ENCODE measurements around the gene TIMP2. TPM values are rescaled to one million over a fixed set of nuclear protein-coding genes. Genes with fewer than 3 reads are reported as not detected.

The TIMP2 gene
- total and polyA plus RNA-seq, 2 donors (not counting 3 experiments of a cell fraction or from before 2014, with no cell fraction given): 138 to 318 TPM

DNA sequence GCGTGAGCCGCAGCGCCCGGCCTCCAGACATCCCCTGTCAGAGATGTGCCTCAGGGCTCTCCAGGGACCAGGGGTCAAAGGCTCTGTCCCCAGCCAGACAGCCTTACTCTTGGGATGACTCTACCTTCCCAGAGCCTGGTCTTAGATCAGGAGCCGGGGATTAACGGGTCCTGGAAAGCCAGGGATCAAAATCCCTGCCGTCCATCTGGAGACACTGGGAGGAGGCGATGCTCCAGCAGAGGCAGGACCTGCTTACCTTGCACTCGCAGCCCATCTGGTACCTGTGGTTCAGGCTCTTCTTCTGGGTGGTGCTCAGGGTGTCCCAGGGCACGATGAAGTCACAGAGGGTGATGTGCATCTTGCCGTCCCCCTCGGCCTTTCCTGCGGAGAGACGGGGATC, 67.9 kb downstream of the TIMP2 start:
- H3K36me3 ChIP-seq (ENCODE audit: control insufficient read depth in 2 of 2, extremely low read depth in 1 of 2, insufficient read depth in 2 of 2, low read length in 2 of 2): peaks cover 8 to 29% of the 10 kb centered on the region in 2 experiments
- DNase-seq (ENCODE audit: low read depth, low spot score): no peak

More for the DNA sequence above, 67.9 kb downstream of the TIMP2 start:
- Histone ChIP-seq H2AFZ (ENCODE audit: low read depth, low read length) (no peak overlapping the region), H3K9ac (replicated peaks; ENCODE audit: extremely low read depth, insufficient read depth, low read length) (no peak overlapping the region), H3K4me1 (ENCODE audit: control insufficient read depth, extremely low read depth, insufficient read depth, low read length) (peaks cover 11% of the 10 kb centered on the region), H3K9me3 (replicated peaks; ENCODE audit: control insufficient read depth, insufficient read depth, low read length) (no peaks in the 10 kb centered on the region), H3K27ac (ENCODE audit: insufficient read depth, low read depth, low read length) (no peak overlapping the region), H3K79me2 (ENCODE audit: control insufficient read depth, insufficient read depth, low read length) (no peaks in the 10 kb centered on the region), H3K27me3 (ENCODE audit: control insufficient read depth in 2 of 2, insufficient read depth in 2 of 2, low read length in 2 of 2) (no peaks in the 10 kb centered on the region), H4K20me1 (replicated peaks; ENCODE audit: control insufficient read depth, extremely low read depth, insufficient read depth, low read length) (no peaks in the 10 kb centered on the region), H3K4me3 (replicated peaks in 1 of 3; ENCODE audit: insufficient read depth in 1 of 3, low read depth in 1 of 3, low read length in 3 of 3) (no peak overlapping the region), H3K9me1 (replicated peaks; ENCODE audit: control insufficient read depth, extremely low read depth, insufficient read depth, low read length) (no peaks in the 10 kb centered on the region), H3K4me2 (ENCODE audit: insufficient read depth, low read length) (no peak overlapping the region)
- dilution Hi-C loops (cut with MboI; ENCODE audit: extremely low pct_ligation_motif_present, low sequenced_read_pairs) (no loop called here), intact Hi-C loops (cut with micrococcal nuclease) (no loop called here)
- no TSS peak for BruUV-seq (replicated peaks)
- CTCF ChIA-PET: no interaction called here
- TF ChIP-seq POLR2AphosphoS5 (IDR thresholded peaks at IDR 0.05; ENCODE audit: insufficient read depth, low read depth, low read length) (no peak), GATA2 (IDR thresholded peaks at IDR 0.05; ENCODE audit: insufficient read depth, insufficient read length, low read depth, low read length) (no peak), JUN (IDR thresholded peaks at IDR 0.05; ENCODE audit: borderline replicate concordance, insufficient read depth, insufficient read length, low read depth) (no peak), FOS (IDR thresholded peaks at IDR 0.05; ENCODE audit: borderline replicate concordance, insufficient read depth, low read length) (no peak), MYC (IDR thresholded peaks at IDR 0.05; ENCODE audit: low read depth, low read length) (no peak), POLR2A (IDR thresholded peaks at IDR 0.05; ENCODE audit: low read depth, low read length) (no peak), EZH2 (IDR thresholded peaks at IDR 0.05; ENCODE audit: borderline replicate concordance, low read depth, low read length, severe bottlenecking) (no peak)
- TF ChIP-seq, protein P1, sequence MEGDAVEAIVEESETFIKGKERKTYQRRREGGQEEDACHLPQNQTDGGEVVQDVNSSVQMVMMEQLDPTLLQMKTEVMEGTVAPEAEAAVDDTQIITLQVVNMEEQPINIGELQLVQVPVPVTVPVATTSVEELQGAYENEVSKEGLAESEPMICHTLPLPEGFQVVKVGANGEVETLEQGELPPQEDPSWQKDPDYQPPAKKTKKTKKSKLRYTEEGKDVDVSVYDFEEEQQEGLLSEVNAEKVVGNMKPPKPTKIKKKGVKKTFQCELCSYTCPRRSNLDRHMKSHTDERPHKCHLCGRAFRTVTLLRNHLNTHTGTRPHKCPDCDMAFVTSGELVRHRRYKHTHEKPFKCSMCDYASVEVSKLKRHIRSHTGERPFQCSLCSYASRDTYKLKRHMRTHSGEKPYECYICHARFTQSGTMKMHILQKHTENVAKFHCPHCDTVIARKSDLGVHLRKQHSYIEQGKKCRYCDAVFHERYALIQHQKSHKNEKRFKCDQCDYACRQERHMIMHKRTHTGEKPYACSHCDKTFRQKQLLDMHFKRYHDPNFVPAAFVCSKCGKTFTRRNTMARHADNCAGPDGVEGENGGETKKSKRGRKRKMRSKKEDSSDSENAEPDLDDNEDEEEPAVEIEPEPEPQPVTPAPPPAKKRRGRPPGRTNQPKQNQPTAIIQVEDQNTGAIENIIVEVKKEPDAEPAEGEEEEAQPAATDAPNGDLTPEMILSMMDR (IDR thresholded peaks at IDR 0.05; ENCODE audit: extremely low read depth in 1 of 2, insufficient read depth in 1 of 2, low read depth in 1 of 2, low read length in 2 of 2): no peak
- TF ChIP-seq, protein P2, sequence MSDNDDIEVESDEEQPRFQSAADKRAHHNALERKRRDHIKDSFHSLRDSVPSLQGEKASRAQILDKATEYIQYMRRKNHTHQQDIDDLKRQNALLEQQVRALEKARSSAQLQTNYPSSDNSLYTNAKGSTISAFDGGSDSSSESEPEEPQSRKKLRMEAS (IDR thresholded peaks at IDR 0.05; ENCODE audit: insufficient read depth, insufficient read length): no peak
- no peak for FAIRE-seq
- POLR2A ChIA-PET: no interaction called here
